Heart left ventricle (tissue), 16 donors: Measurements from ENCODE around the gene CCNY. TPM values are rescaled to one million over a fixed set of nuclear protein-coding genes. Genes with fewer than 3 reads are reported as not detected.

Source experiments
- ATAC-seq, 4 donors: fragments of 200-7000 bp; cut with Tn5 transposase; one replicate each; pipeline ENCODE4 v1.9.1; 2020 to 2022; ENCODE audit warnings: moderate library complexity in 4 of 4, mild to moderate bottlenecking in 3 of 4, moderate number of reproducible peaks in 1 of 4
- DNase-seq, 5 donors: peaks; one replicate each; pipeline ENCODE4 v3.0.0-alpha.2; 2020
- H3K27ac ChIP-seq, 12 donors: fragments of 200-600 bp; sonication (generic) in 4 of 12; one replicate each; pipeline versions ENCODE4 v1.5.0 to v1.8.0; 2016 to 2022; ENCODE audit warnings: mild to moderate bottlenecking in 2 of 12
- H3K27me3 ChIP-seq, 9 donors: fragments of 200-600 bp; sonication (generic) in 2 of 9; one replicate each; pipeline versions ENCODE4 v1.5.1 to v1.8.0; 2016 to 2022; ENCODE audit warnings: mild to moderate bottlenecking in 3 of 9
- H3K36me3 ChIP-seq, 9 donors: fragments of 200-600 bp; sonication (generic) in 2 of 9; one replicate each; pipeline versions ENCODE4 v1.5.0 to v1.8.0; 2018 to 2022; ENCODE audit warnings: mild to moderate bottlenecking in 2 of 9
- H3K4me1 ChIP-seq, 12 donors: fragments of 200-600 bp; sonication (generic) in 4 of 12; one replicate each; pipeline versions ENCODE4 v1.5.0 to v1.8.0; 2016 to 2022; ENCODE audit warnings: mild to moderate bottlenecking in 3 of 12
- H3K4me3 ChIP-seq, 12 donors: fragments of 200-600 bp; sonication (generic) in 4 of 12; one replicate each; pipeline versions ENCODE4 v1.5.0 to v1.8.0; 2017 to 2022; ENCODE audit warnings: mild to moderate bottlenecking in 9 of 12, moderate library complexity in 4 of 12
- H3K9me3 ChIP-seq, 12 donors: fragments of 200-600 bp; sonication (generic) in 4 of 12; one replicate each; pipeline versions ENCODE4 v1.5.0 to v1.8.0; 2016 to 2022; ENCODE audit warnings: mild to moderate bottlenecking in 1 of 12
- POLR2A ChIP-seq, 2 donors: fragments of 450-650 bp; IDR thresholded peaks; one replicate each; pipeline ENCODE4 v1.6.1; 2017; ENCODE audit warnings: antibody characterized with exemption in 2 of 2, mild to moderate bottlenecking in 2 of 2, moderate library complexity in 2 of 2
- WGBS, 4 donors: extraction: QIAGEN DNeasy Blood & Tissue Kit in 2 of 4; methylation state at CpG; one replicate each; pipeline versions ENCODE4 v1.1.5 to v1.1.7; 2013 to 2018; 5-methylcytosine and 5-hydroxymethylcytosine counted together
- intact Hi-C, 10 donors: fragments of 100-400 bp; cut with DNase I; formaldehyde crosslinking; loops; one replicate each; pipeline versions ENCODE4 v1.11.1 to v1.14.2; 2022
- polyA plus RNA-seq, 2 donors: library from polyadenylated mRNA; stranded (reverse); fragments of 200-250 nt; gene quantifications; one replicate each; pipeline ENCODE4 v1.2.3, GENCODE V29; 2013
- total RNA-seq, 9 donors: library from RNA; depleted of rRNA in 2 of 9; stranded (reverse); fragments of >200 nt in 2 of 9; fragmentation: NEBNext Ultra II Directional in 3 of 9; extraction: Animal tissue kit (Norgen Biotek cat#: 25700) in 3 of 9; gene quantifications; one replicate each; pipeline versions ENCODE4 v1.1.0 to v1.2.4, GENCODE V29; 2016 to 2023
- TF ChIP-seq, protein P1 (sequence below), 12 donors: fragments of 200-600 bp; sonication (generic) in 4 of 12; IDR thresholded peaks; one replicate each; pipeline versions ENCODE4 v1.5.0 to v1.8.0; 2018 to 2022; ENCODE audit warnings: antibody characterized with exemption in 12 of 12, mild to moderate bottlenecking in 5 of 12
- donor health status: ischemic (EF 13 %, LVEDD 7.1; RV severe dilation, severe dysfunction).
- donor health status: healthy with polysubstance abuse.
- donor health status: DM: no; HTN: yes; CAD: no.
- donor health status: DM: no; HTN: no; CAD: no.
- donor health status: ischemic (EF 25% LVEDD 6.9; RV normal size, moderate dysfunction).
- donor health status: ischemic (EF 25% LVEDD 5.7; RV mildly dilated, moderate dysfunction).
- donor health status: healthy.
- donor health status: DM: yes; HTN: yes; CAD: no.
- donor health status: ischemic (EF 35%, LVEDD 5.7; RV mildly dilated, moderate dysfunction).
- donor health status: nonischemic (EF 11% LVEDD 7.7; RV severe dilation, severe dysfunction).
- donor health status: DM: yes; HTN: yes; CAD: no.
- donor health status: PGD.
- donor health status: ischemic (EF 29% LVEDD 5.4; RV normal size, mild dysfunction).
- donor health status: nonischemic (EF 23%, LVEDD 6.1; RV moderate dilation, normal function).

Gene CCNY
- total and polyA plus RNA-seq, 11 donors: 26.4 to 106 (median 80.7) TPM

DNA sequence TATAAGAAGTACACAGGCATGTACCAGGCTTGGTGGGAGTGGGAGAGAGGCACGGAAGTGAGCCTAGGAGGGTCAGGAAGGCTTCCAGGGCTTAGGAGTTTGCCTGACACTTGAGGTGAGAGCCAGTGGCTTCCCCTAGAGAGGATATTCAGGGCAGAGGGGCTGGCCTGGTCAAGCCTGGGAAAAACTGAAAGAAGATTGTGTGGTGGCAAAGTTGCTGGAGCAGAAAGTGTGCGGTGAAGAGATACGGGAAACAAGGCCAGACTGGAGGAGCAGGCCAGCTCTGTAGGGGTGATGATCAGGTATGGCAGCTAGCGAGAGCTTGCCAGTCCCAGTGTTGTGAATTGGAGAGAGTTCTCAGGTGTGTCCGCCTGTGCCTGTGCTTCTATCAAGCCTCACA, 129.9 kb downstream of the CCNY start:
- peak in 1 of 4 donors; percentile 3 for ATAC-seq
- peaks cover 7 to 100% (median 87%) of the 10 kb centered on the region in 12 donors for H3K4me1 ChIP-seq

DNA sequence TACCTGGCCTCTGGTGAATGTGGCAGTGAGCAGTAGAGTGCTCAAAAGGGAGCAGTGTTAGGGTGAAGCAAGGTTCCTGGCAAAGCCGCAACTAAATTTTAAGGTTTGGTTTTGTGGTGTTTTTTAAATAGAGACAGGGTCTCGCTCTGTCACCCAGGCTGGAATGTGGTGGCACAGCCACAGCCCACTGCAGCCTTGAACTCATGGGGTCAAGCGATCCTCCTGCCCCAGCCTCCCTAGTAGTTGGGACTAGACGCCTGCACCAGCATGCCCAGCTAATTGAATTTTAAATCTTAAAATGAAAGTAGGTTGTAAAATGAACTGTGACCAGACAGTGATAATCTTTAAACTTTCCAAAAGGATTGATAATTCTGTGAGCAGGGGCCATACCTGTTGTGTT, 130.4 kb downstream of the CCNY start:
- H3K27me3 ChIP-seq: no peaks in the 10 kb centered on the region
- DNase-seq: no peak
- H3K27ac ChIP-seq: no peak overlapping the region
- no peaks in the 10 kb centered on the region for H3K9me3 ChIP-seq
- no peak overlapping the region for H3K4me3 ChIP-seq
- peaks cover 7 to 100% (median 87%) of the 10 kb centered on the region in 12 donors for H3K4me1 ChIP-seq
- ATAC-seq: no peak
- WGBS, 4 donors: 93 to 100% (median 97%) methylated on average over 4 of the region's 4 CpGs
- no peaks in the 10 kb centered on the region for H3K36me3 ChIP-seq
- TF ChIP-seq, protein P1, sequence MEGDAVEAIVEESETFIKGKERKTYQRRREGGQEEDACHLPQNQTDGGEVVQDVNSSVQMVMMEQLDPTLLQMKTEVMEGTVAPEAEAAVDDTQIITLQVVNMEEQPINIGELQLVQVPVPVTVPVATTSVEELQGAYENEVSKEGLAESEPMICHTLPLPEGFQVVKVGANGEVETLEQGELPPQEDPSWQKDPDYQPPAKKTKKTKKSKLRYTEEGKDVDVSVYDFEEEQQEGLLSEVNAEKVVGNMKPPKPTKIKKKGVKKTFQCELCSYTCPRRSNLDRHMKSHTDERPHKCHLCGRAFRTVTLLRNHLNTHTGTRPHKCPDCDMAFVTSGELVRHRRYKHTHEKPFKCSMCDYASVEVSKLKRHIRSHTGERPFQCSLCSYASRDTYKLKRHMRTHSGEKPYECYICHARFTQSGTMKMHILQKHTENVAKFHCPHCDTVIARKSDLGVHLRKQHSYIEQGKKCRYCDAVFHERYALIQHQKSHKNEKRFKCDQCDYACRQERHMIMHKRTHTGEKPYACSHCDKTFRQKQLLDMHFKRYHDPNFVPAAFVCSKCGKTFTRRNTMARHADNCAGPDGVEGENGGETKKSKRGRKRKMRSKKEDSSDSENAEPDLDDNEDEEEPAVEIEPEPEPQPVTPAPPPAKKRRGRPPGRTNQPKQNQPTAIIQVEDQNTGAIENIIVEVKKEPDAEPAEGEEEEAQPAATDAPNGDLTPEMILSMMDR (IDR thresholded peaks at IDR 0.05): no peak
- TF ChIP-seq POLR2A (IDR thresholded peaks at IDR 0.05): no peak
- intact Hi-C loops: loop anchor here in 1 of 10 donors (10.0 kb wide), 1 partner anchor 98 kb away; no protein-coding TSS in a partner anchor

More for the DNA sequence above, 129.9 kb downstream of the CCNY start:
- Histone ChIP-seq H3K27me3 (no peaks in the 10 kb centered on the region), H3K4me3 (no peak overlapping the region), H3K9me3 (no peaks in the 10 kb centered on the region), H3K36me3 (no peaks in the 10 kb centered on the region), H3K27ac (no peak overlapping the region)
- intact Hi-C loops: loop anchor here in 1 of 10 donors (10.0 kb wide), 1 partner anchor 99 kb away; no protein-coding TSS in a partner anchor
- TF ChIP-seq, protein P1 (IDR thresholded peaks at IDR 0.05): no peak
- no peak for TF ChIP-seq POLR2A (IDR thresholded peaks at IDR 0.05)
- WGBS, 4 donors: 58 to 83% (median 79%) methylated on average over 5 of the region's 5 CpGs
- no peak for DNase-seq

DNA sequence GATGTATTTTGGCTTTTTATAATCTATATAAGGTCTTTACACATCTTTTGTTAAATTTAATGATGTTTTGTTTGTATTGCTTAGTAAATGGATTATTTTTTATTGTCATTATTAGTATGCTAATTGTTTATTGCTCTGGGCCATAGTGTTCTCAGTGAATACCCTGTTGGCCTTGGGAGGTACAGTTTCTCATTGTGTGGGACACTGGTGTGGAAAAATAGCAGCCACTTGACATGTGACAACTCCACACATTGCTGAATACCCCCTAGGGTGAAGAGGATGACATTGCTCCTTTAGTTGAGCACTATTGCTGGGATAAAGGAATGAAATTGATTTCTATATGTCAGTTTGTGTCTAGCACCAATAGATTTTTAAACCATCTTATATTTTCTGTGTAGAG, 130.9 kb downstream of the CCNY start:
- peaks cover 7 to 97% (median 83%) of the 10 kb centered on the region in 12 donors for H3K4me1 ChIP-seq

DNA sequence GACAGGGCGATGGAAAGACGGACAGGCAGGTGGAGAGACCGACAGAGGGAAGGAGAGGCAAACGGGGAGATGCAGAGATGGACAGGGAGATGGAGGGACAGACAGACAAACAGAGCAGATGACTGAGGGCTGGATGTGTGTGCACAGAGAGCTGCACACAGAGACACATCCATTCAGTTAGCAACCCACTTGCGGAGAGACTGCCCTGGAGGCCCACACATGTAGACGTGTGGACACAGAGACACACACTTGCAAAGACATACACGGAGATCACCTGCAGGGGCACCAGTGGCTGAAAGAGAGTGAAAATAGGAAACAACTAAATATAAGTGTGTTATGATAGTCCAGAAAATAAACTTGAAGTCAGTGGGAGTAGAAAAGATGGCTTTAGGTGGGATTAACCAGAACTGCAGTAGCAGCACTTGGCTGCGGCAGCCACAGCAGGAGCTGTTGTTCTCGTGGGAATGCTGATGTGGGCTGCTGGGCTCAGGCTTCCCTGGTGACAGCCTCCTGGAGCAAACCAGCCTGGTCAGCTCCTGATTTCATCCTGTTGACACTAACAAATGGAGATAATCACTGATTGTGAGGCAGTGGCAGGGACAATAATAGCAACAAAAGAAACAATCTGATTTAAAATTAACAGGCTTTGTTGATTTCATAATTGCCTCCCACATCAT, 134.1 kb downstream of the CCNY start:
- ATAC-seq (peak in 3 of 4 donors; percentile 77 to 83 (median 78)), DNase-seq (peak in 2 of 5 donors; percentile 41 to 52)
- H3K4me3 ChIP-seq: no peak overlapping the region
- peak overlapping the region in 8 of 12 donors; percentile 2 to 66 (median 40) for H3K27ac ChIP-seq
- intact Hi-C loops: no loop called here
- 56 to 64% (median 58%) methylated on average over 9 of the region's 9 CpGs for WGBS, 4 donors
- H3K36me3 ChIP-seq: no peaks in the 10 kb centered on the region
- peaks cover 3 to 68% (median 52%) of the 10 kb centered on the region in 12 donors for H3K4me1 ChIP-seq
- no peak for TF ChIP-seq POLR2A (IDR thresholded peaks at IDR 0.05)
- TF ChIP-seq, protein P1 (IDR thresholded peaks at IDR 0.05): peak in 1 of 12 donors; percentile 13
- H3K27me3 ChIP-seq: no peaks in the 10 kb centered on the region
- H3K9me3 ChIP-seq: no peaks in the 10 kb centered on the region

More for the DNA sequence above, 130.9 kb downstream of the CCNY start:
- intact Hi-C loops: loop anchor here in 1 of 10 donors (10.0 kb wide), 1 partner anchor 98 kb away; no protein-coding TSS in a partner anchor
- H3K9me3 ChIP-seq: no peaks in the 10 kb centered on the region
- ATAC-seq: no peak
- H3K27me3 ChIP-seq: no peaks in the 10 kb centered on the region
- H3K4me3 ChIP-seq: no peak overlapping the region
- no peak for DNase-seq
- H3K27ac ChIP-seq: no peak overlapping the region
- H3K36me3 ChIP-seq: no peaks in the 10 kb centered on the region
- TF ChIP-seq POLR2A (IDR thresholded peaks at IDR 0.05): no peak
- TF ChIP-seq, protein P1 (IDR thresholded peaks at IDR 0.05): no peak
